HFF-Myc (cell line): ENCODE data around the gene MICALL1.

Experiments
- DNase-seq: peaks from one replicate; pipeline ENCODE4 v3.0.0-alpha.2; 2011; ENCODE audit warnings: low read depth; ENCODE audit errors: extremely low read depth
- H3K4me3 ChIP-seq: replicated peaks from 2 replicates; pipeline ENCODE4 v1.5.1; 2011; ENCODE audit warnings: low read depth, mild to moderate bottlenecking, control low read depth, low read length
- CTCF ChIP-seq: IDR thresholded peaks from 2 replicates; pipeline ENCODE4 v1.5.1; 2012; ENCODE audit warnings: mild to moderate bottlenecking, low read depth, low read length, control low read depth; ENCODE audit errors: missing control alignments

The MICALL1 gene

GRCh38 chr22:37905534-37906363 lies at the start of gene MICALL1:
Gene MICALL1, plus strand, starts transcription at chr22:37906297. Its CDS starts 126 bp downstream, at chr22:37906423.
- H3K4me3 ChIP-seq: peak within 1 kb of the TSS; percentile 82
- no peak for TF ChIP-seq CTCF
- DNase-seq: no peak

- H3K4me3 ChIP-seq: no peak overlapping the region
- DNase-seq: no peak
- no peak for TF ChIP-seq CTCF
Observed at GRCh38 chr22:37860796-37861421, 45.2 kb upstream of the MICALL1 start.

- no peak overlapping the region for H3K4me3 ChIP-seq
- TF ChIP-seq CTCF: no peak
- DNase-seq: no peak
Observed at GRCh38 chr22:37862570-37863325, 43.3 kb upstream of the MICALL1 start.

GRCh38 chr22:37865510-37865909 lies 40.6 kb upstream of the MICALL1 start:
- TF ChIP-seq CTCF: no peak
- no peak for DNase-seq
- no peak overlapping the region for H3K4me3 ChIP-seq

GRCh38 chr22:37870273-37870672 lies 35.8 kb upstream of the MICALL1 start:
- DNase-seq: peak; percentile 51
- H3K4me3 ChIP-seq: no peak overlapping the region
- TF ChIP-seq CTCF: no peak

GRCh38 chr22:37880668-37881440 lies 25.2 kb upstream of the MICALL1 start:
- TF ChIP-seq CTCF: no peak
- no peak overlapping the region for H3K4me3 ChIP-seq
- DNase-seq: no peak
